ENCODE measurements around the gene VRTN. TPM values are rescaled to one million over a fixed set of nuclear protein-coding genes. Genes with fewer than 3 reads are reported as not detected.

The VRTN gene
- total and polyA plus RNA-seq, 9 of the 15 experiments (the other 6 are each of a cell fraction or from before 2014, with no cell fraction given) = 0.05 to 0.09 (median 0.06) TPM; not detected in 6

- FAIRE-seq (peak; percentile 29), DNase-seq (ENCODE audit: extremely low read depth in 1 of 4, low spot score in 3 of 4) (peak in 3 of 4 experiments; percentile 33 to 44 (median 42)), ATAC-seq (peak; percentile 37; the same call in 1 of the 3 replicates)
- 24% methylated on average over 3 of the region's 3 CpGs for WGBS (ENCODE audit: insufficient coverage, low coverage, missing lambda C conversion rate)
- peaks cover 3 to 10% of the 10 kb centered on the region in 2 experiments; a peak in 3 of 5 replicates for H3K27me3 ChIP-seq (ENCODE audit: control insufficient read depth in 2 of 2, insufficient read depth in 2 of 2, low read length in 2 of 2)
- no peaks in the 10 kb centered on the region for H3K79me2 ChIP-seq (ENCODE audit: control insufficient read depth, insufficient read depth, low read length)
- ChIA-PET POLR2A (no interaction called here), CTCF (ENCODE audit: low intra/inter-chr PET ratio) (no interaction called here)
- H3K36me3 ChIP-seq (ENCODE audit: control insufficient read depth, insufficient read depth, low read length) = no peaks in the 10 kb centered on the region
- BruUV-seq (replicated peaks) = no TSS peak
- intact Hi-C loops (cut with micrococcal nuclease) (no loop called here), in situ Hi-C loops (cut with MboI) (no loop called here)
- H3K27ac ChIP-seq (ENCODE audit: extremely low read depth, low read depth, low read length) = no peak overlapping the region
- no peak overlapping the region for H3K9ac ChIP-seq (ENCODE audit: insufficient read depth in 1 of 2, low read depth in 2 of 2, low read length in 2 of 2)
- H2AFZ ChIP-seq (ENCODE audit: low read depth, low read length) = no peak overlapping the region
- H3K4me2 ChIP-seq (ENCODE audit: insufficient read depth, low read length) = no peak overlapping the region
- H3K9me1 ChIP-seq (ENCODE audit: control insufficient read depth, insufficient read depth, low read length) = no peaks in the 10 kb centered on the region
- H3K4me1 ChIP-seq (replicated peaks in 1 of 2; ENCODE audit: control insufficient read depth in 2 of 2, insufficient read depth in 2 of 2, low read length in 2 of 2) = no peaks in the 10 kb centered on the region
- no peak overlapping the region for H3K4me3 ChIP-seq
- H3K9me3 ChIP-seq (replicated peaks; ENCODE audit: control insufficient read depth, insufficient read depth, low read depth, low read length) = no peaks in the 10 kb centered on the region
- no peaks in the 10 kb centered on the region for H4K20me1 ChIP-seq (replicated peaks; ENCODE audit: control insufficient read depth, insufficient read depth, low read length)
- no peak for TF ChIP-seq LEF1 (IDR thresholded peaks at IDR 0.05)
- peak in 2 of 3 experiments; percentile 57 to 60; a peak in 4 of 6 replicates for TF ChIP-seq CTCF (IDR thresholded peaks at IDR 0.05 in 2 of 3, conservative IDR thresholded peaks at IDR 0.05 in 1 of 3; ENCODE audit: insufficient read depth in 2 of 3, low read depth in 1 of 3, low read length in 3 of 3)
- peak; percentile 59; the same call in 1 of the 2 replicates for TF ChIP-seq ZNF384 (IDR thresholded peaks at IDR 0.05; ENCODE audit: low read depth, low read length)
- peak in 1 of 2 experiments; percentile 34; a peak in 1 of 4 replicates for TF ChIP-seq RAD21 (CRISPR knock-in tag; conservative IDR thresholded peaks at IDR 0.05 in 1 of 2, IDR thresholded peaks at IDR 0.05 in 1 of 2)
- no peak for TF ChIP-seq MYNN (IDR thresholded peaks at IDR 0.05)
- TF ChIP-seq MYNN (CRISPR knock-in tag; IDR thresholded peaks at IDR 0.05) = no peak
Observed at GRCh38 chr14:74324931-74325361, 23.3 kb upstream of the VRTN start.
